Cardiac ventricle fibroblast (primary cell): ENCODE measurements around the gene DDX49. TPM values are rescaled to one million over a fixed set of nuclear protein-coding genes. Genes with fewer than 3 reads are reported as not detected.

ENCODE experiments used
- total RNA-seq: library from RNA; depleted of rRNA; stranded (reverse); fragments of >200 nt; gene quantifications from 2 replicates; pipeline ENCODE4 v1.2.3, GENCODE V29; 2015

Gene DDX49, protein sequence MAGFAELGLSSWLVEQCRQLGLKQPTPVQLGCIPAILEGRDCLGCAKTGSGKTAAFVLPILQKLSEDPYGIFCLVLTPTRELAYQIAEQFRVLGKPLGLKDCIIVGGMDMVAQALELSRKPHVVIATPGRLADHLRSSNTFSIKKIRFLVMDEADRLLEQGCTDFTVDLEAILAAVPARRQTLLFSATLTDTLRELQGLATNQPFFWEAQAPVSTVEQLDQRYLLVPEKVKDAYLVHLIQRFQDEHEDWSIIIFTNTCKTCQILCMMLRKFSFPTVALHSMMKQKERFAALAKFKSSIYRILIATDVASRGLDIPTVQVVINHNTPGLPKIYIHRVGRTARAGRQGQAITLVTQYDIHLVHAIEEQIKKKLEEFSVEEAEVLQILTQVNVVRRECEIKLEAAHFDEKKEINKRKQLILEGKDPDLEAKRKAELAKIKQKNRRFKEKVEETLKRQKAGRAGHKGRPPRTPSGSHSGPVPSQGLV
- 85.2 TPM in 2 replicates for total RNA-seq

DNA sequence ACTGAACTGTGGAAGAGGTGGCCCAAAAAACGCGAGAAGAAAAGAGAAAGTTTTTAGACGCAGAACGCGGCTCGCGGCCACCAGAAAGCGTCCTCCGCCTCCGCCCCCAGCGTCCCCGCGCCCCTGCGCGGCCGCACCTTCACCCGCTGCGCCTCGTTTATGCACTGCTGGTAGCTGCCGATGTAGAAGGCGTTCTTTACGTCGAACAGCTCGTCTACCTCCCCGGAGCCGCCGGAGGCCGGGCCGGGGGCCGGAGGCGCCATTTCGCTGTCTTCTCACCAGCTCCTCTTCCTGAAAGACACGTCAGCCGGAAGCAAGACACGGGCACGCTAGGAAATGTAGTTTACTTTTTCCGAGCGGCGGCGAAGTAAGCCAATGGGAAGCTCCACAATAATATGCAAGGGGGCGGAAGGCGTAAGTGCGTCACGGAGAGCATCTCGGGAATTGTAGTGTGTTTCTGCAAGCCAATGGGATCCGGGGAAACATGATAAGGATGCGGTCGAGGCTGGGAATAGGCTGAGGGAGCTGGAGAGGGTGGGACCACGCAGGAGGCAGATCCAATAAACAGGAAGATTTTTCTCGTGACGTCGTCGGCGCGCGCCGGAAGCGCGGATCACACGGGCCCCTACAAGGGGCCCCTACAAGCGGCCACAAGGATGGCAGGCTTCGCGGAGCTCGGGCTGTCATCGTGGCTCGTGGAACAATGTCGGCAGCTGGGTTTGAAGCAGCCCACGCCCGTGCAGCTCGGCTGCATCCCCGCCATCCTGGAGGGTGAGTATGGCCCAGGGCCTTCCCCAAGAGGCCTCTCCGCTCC is at the start of gene DDX49, which contains the start of gene COPE:
Gene DDX49 (plus strand): TSS at position 630 of the 814 bp plus-strand sequence. CDS start 27 bp downstream, at position 657.
Gene COPE (minus strand): TSS at position 302 of the 814 bp plus-strand sequence. CDS start 39 bp downstream, at position 263.

DNA sequence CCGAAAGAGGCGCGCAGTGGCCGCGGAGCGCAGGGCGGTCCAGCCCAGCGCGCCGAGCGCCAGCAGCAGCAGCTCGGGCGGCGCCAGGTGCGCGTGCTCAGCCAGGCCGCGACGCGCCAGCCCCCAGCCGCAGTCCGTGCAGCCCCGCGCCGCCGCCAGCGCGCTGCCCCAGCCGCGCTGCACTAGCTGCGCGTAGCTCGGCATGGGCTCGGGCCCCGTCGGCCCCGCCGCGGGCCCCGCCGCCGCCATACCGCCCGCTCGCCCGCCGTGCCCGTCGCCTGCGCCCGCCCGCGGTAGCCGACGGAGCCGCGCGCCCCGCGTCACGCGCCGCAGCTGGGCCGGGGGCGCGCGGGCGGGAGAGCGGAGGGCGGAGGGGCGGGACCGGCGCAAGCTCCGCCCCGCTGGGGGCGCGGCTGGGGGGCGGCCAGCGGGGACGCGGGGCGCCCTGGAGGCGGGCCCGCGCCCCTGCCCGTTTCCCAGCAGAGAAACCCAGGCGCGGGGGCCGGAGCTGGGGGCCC is 23.6 kb upstream of the DDX49 start, which contains the start of gene CERS1:
Gene CERS1 (minus strand): TSS at position 335 of the 518 bp plus-strand sequence. CDS start 86 bp downstream, at position 249.

DNA sequence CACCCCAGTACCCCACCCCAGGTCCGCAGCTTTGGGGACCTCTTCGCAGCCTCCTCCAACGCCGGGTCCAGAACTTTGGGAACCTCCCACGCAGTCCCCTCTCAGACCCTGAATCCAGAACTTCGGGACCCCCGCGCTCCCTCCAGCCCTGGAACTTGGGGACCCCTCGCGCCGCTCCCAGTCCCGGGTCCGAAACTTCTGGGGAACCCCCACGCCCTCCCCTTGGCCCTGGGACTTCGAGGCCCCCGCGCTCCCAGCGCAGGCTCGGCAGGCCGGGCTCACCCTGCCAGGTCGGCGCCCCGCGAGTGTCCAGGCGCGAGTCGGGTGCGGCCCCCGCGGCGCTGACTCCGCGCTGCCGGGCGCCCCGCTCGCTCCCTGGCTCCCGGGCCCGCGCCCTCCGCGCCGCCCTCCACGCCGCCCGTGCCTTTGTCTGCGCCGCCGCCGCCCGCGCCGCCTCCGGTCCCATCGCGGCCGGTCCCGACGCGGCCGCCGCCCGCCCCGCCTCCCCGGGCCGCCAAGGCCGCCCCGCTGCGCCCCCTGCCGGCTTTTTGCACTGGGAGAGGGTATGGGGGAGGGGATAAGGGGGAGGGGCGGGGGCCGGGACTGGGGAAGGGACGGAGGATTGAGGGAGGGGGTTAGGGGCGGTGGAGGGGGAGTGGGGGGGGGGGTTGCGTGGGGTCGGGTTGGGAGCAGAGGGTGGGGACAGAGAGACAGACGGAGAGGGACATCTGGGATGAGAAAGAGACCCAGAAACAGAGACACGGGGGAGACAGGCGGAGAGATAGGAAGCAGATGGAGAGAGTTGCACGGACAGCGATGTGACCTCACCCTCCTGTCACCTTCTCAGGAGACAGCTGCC is 21.5 kb downstream of the DDX49 start, which contains the start of gene HOMER3:
Gene HOMER3 (minus strand): TSS at position 449 of the 859 bp plus-strand sequence. CDS start 2,235 bp downstream, outside the sequence.

Other genes with a start within 250 kb of the DDX49 start
- 4.0 and 5.9 TPM in 2 replicates for gene CRTC1, start 236.0 kb upstream of the DDX49 start, total RNA-seq
- gene COMP, start 128.4 kb upstream of the DDX49 start, total RNA-seq: 0.10 and 0.25 TPM in 2 replicates
- 76.3 and 109 TPM in 2 replicates for gene UPF1, start 87.8 kb upstream of the DDX49 start, total RNA-seq
- gene CERS1, start 23.6 kb upstream of the DDX49 start, total RNA-seq: 0.56 and 2.1 TPM in 2 replicates
- 184 and 216 TPM in 2 replicates for gene COPE, start 328 bp upstream of the DDX49 start, total RNA-seq
- gene HOMER3, start 21.5 kb downstream of the DDX49 start, total RNA-seq: 63.0 and 63.7 TPM in 2 replicates
- gene SUGP2, start 113.8 kb downstream of the DDX49 start, total RNA-seq: 13.8 and 19.7 TPM in 2 replicates
- 22.7 and 23.2 TPM in 2 replicates for gene ARMC6, start 113.9 kb downstream of the DDX49 start, total RNA-seq
- gene SLC25A42, start 144.3 kb downstream of the DDX49 start, total RNA-seq: 6.2 and 8.1 TPM in 2 replicates
- gene TMEM161A, start 218.8 kb downstream of the DDX49 start, total RNA-seq: 26.7 and 31.2 TPM in 2 replicates